K562 (cell line): ENCODE data around the gene GUF1. TPM values are rescaled to one million over a fixed set of nuclear protein-coding genes. Genes with fewer than 3 reads are reported as not detected.

Source experiments
- ATAC-seq: fragments of 200-7000 bp; cut with Tn5 transposase; 3 replicates; pipeline ENCODE4 v1.9.1; 2020; ENCODE audit warnings: moderate library complexity
- BruUV-seq: library from RNA; stranded (reverse); fragments of 400-500 nt; replicated peaks from 2 replicates; lab custom pipeline; 2021; lab: Mats Ljungman, UMichigan
- CTCF ChIA-PET: fragments of 300-600 bp; formaldehyde crosslinking; extraction: SDS; loops from one replicate; lab custom pipeline; 2021; ENCODE audit warnings: low intra/inter-chr PET ratio; lab: Yijun Ruan, JAX
- POLR2A ChIA-PET: fragments of 300-600, 350-650 bp; sonication (Branson Sonifier 250); formaldehyde crosslinking; extraction: SDS; loops from one replicate; lab custom pipeline; 2021; ENCODE audit warnings: antibody characterized with exemption, inconsistent platforms; lab: Yijun Ruan, JAX
- DNase-seq, 4 experiments: peaks; one replicate each; pipeline versions ENCODE4 v3.0.0 to v3.0.0-alpha.2; 2011 to 2018; ENCODE audit warnings: low spot score in 3 of 4, mixed read lengths in 3 of 4; ENCODE audit errors: extremely low read depth in 1 of 4
- FAIRE-seq: peaks from 2 replicates; lab custom pipeline; 2011; peaks lifted over from hg19 to GRCh38; lab: Jason Lieb, UNC
- H2AFZ ChIP-seq: 2 replicates; pipeline ENCODE4 v1.6.0; 2011; ENCODE audit warnings: low read depth, low read length, control low read depth, inconsistent platforms
- H3K27ac ChIP-seq: fragments of 200-600 bp; 3 replicates; pipeline ENCODE4 v1.8.0; 2011; ENCODE audit warnings: low read depth, mild to moderate bottlenecking, control low read depth, inconsistent platforms, low read length, moderate library complexity, mixed read lengths; ENCODE audit errors: extremely low read depth
- H3K27me3 ChIP-seq, 2 experiments: fragments of 300-600 bp in 1 of 2; 2 replicates in 1 of 2; 3 replicates in 1 of 2; pipeline versions ENCODE4 v1.6.0 to v1.8.0; 2011; ENCODE audit warnings: inconsistent platforms in 2 of 2, low read length in 2 of 2, mild to moderate bottlenecking in 1 of 2, mixed read lengths in 1 of 2, moderate library complexity in 1 of 2; ENCODE audit not compliant: control insufficient read depth in 2 of 2, insufficient read depth in 2 of 2
- H3K36me3 ChIP-seq: fragments of 300-600 bp; 3 replicates; pipeline ENCODE4 v1.8.0; 2011; ENCODE audit warnings: mild to moderate bottlenecking, low read length, inconsistent platforms; ENCODE audit not compliant: control insufficient read depth, insufficient read depth
- H3K4me1 ChIP-seq, 2 experiments: fragments of 200-600 bp in 1 of 2; replicated peaks in 1 of 2; 2 replicates in 1 of 2; 3 replicates in 1 of 2; pipeline versions ENCODE4 v1.5.1 to v1.8.0; 2011; ENCODE audit warnings: inconsistent platforms in 2 of 2, low read length in 2 of 2, mild to moderate bottlenecking in 1 of 2, mixed read lengths in 1 of 2, moderate library complexity in 1 of 2; ENCODE audit not compliant: control insufficient read depth in 2 of 2, insufficient read depth in 2 of 2
- H3K4me2 ChIP-seq: 2 replicates; pipeline ENCODE4 v1.6.1; 2011; ENCODE audit warnings: low read length, control low read depth, inconsistent platforms, mixed read lengths; ENCODE audit not compliant: insufficient read depth
- H3K4me3 ChIP-seq: fragments of 200-600 bp; sonication (generic), shearing (Covaris generic); 2 replicates; pipeline ENCODE4 v1.5.1; 2016; ENCODE audit warnings: control low read depth, inconsistent platforms
- H3K79me2 ChIP-seq: fragments of 200-600 bp; 3 replicates; pipeline ENCODE4 v1.8.0; 2011; ENCODE audit warnings: low read length, inconsistent platforms; ENCODE audit not compliant: control insufficient read depth, insufficient read depth
- H3K9ac ChIP-seq, 2 experiments: 2 replicates each; pipeline versions ENCODE4 v1.6.0 to v1.6.1; 2011; ENCODE audit warnings: low read depth in 2 of 2, low read length in 2 of 2, control low read depth in 1 of 2, inconsistent platforms in 1 of 2, mild to moderate bottlenecking in 1 of 2, mixed read lengths in 1 of 2; ENCODE audit not compliant: insufficient read depth in 1 of 2
- H3K9me1 ChIP-seq: one replicate; pipeline ENCODE4 v1.6.0; 2011; ENCODE audit warnings: inconsistent platforms, mild to moderate bottlenecking, low read length, moderate library complexity; ENCODE audit not compliant: control insufficient read depth, insufficient read depth
- H3K9me3 ChIP-seq: replicated peaks from 2 replicates; pipeline ENCODE4 v1.5.1; 2011; ENCODE audit warnings: low read depth, low read length, inconsistent platforms; ENCODE audit not compliant: control insufficient read depth, insufficient read depth
- H4K20me1 ChIP-seq: replicated peaks from 2 replicates; pipeline ENCODE4 v1.6.1; 2011; ENCODE audit warnings: low read length, inconsistent platforms, mixed read lengths; ENCODE audit not compliant: control insufficient read depth, insufficient read depth
- CBFA2T3 ChIP-seq: fragments of 450-650 bp; IDR thresholded peaks from 2 replicates; pipeline ENCODE4 v1.6.1; 2017
- CREBBP ChIP-seq: IDR thresholded peaks from one replicate; pipeline ENCODE4 v1.6.1; 2012; ENCODE audit warnings: low read depth, mild to moderate bottlenecking, control low read depth, inconsistent platforms, low read length
- EHMT2 ChIP-seq: fragments of 450-650 bp; IDR thresholded peaks from 2 replicates; pipeline ENCODE4 v1.6.1; 2018; ENCODE audit warnings: antibody characterized with exemption
- EP300 ChIP-seq: IDR thresholded peaks from 2 replicates; pipeline ENCODE4 v1.6.1; 2012; ENCODE audit warnings: low read length, improper control_type of control experiment
- ETV1 ChIP-seq: fragments of 450-650 bp; conservative IDR thresholded peaks from 2 replicates; pipeline ENCODE4 v1.6.1; 2016; ENCODE audit warnings: missing genetic modification characterization, control low read depth, low read depth, missing compliant biosample characterization
- ETV5 ChIP-seq: sonication (generic); formaldehyde crosslinking; IDR thresholded peaks from 2 replicates; pipeline ENCODE4 v1.4.0; 2020; ENCODE audit warnings: low read depth, mild to moderate bottlenecking, missing genetic modification reagents
- NCOA4 ChIP-seq: fragments of 450-650 bp; IDR thresholded peaks from 2 replicates; pipeline ENCODE4 v1.6.1; 2018; ENCODE audit warnings: mild to moderate bottlenecking; ENCODE audit not compliant: partially characterized antibody
- SAFB ChIP-seq: fragments of 200-400 bp; formaldehyde crosslinking; IDR thresholded peaks from 2 replicates; pipeline ENCODE4 v1.6.1; 2017; ENCODE audit warnings: low read depth, low read length, borderline replicate concordance
- TSC22D4 ChIP-seq: fragments of 450-650 bp; IDR thresholded peaks from 2 replicates; pipeline ENCODE4 v1.6.1; 2016; ENCODE audit warnings: missing genetic modification characterization, missing biosample characterization, control low read depth
- ZNF24 ChIP-seq: fragments of 450-650 bp; IDR thresholded peaks from 2 replicates; pipeline ENCODE4 v1.6.1; 2016
- ZNF408 ChIP-seq: fragments of 250-450 bp; sonication (Bioruptor Pico); IDR thresholded peaks from 2 replicates; pipeline ENCODE4 v1.4.0; 2020; ENCODE audit warnings: low read depth, mild to moderate bottlenecking, moderate library complexity
- ZNF778 ChIP-seq: fragments of 450-650 bp; formaldehyde crosslinking; IDR thresholded peaks from 2 replicates; pipeline ENCODE4 v1.4.0; 2020; ENCODE audit warnings: mild to moderate bottlenecking, moderate library complexity
- WGBS: fragments of 100-300 bp; shearing (Covaris generic); methylation state at CpG from one replicate; pipeline ENCODE4 v1.1.6; 2016; ENCODE audit warnings: low coverage, mixed read lengths; ENCODE audit not compliant: insufficient coverage; ENCODE audit errors: missing lambda C conversion rate; 5-methylcytosine and 5-hydroxymethylcytosine counted together
- in situ Hi-C: fragments of 300-500 bp; cut with MboI; formaldehyde crosslinking; loops from 4 replicates; pipeline ENCODE4 v1.15.0; 2018; ENCODE audit warnings: inconsistent platforms, mixed read lengths
- intact Hi-C: fragments of 100-400 bp; cut with micrococcal nuclease; formaldehyde crosslinking; loops from 2 replicates; pipeline ENCODE4 v1.14.2; 2022
- polyA plus RNA-seq, 8 experiments: library from polyadenylated mRNA; depleted of rRNA in 4 of 8; stranded (reverse) in 5 of 8; unstranded in 3 of 8; fragments of >200 nt; fragmentation: Nextera tagmentation in 2 of 8; fragmentation: Illumina TruSeq in 1 of 8; extraction: Ambion mirVana in 2 of 8; extraction: Trizol in 1 of 8; gene quantifications; 2 replicates each; pipeline versions ENCODE4 v1.2.1 to v1.2.3, GENCODE V29; 2011 to 2014; ENCODE audit warnings: inconsistent platforms in 1 of 8, missing spikeins in 1 of 8
- total RNA-seq, 7 experiments: library from RNA; depleted of rRNA in 6 of 7; stranded (reverse); fragments of >200 nt in 6 of 7; fragmentation: Illumina TruSeq in 2 of 7; extraction: Trizol in 2 of 7; gene quantifications; 2 replicates each; pipeline versions ENCODE4 v1.2.1 to v1.2.3, GENCODE V29; 2011 to 2021; ENCODE audit warnings: low replicate concordance in 1 of 7
- TF ChIP-seq, protein P1 (sequence below): sonication (generic); formaldehyde crosslinking; IDR thresholded peaks from 2 replicates; pipeline ENCODE4 v1.8.0; 2022; ENCODE audit warnings: missing genetic modification reagents, mild to moderate bottlenecking, borderline replicate concordance
- TF ChIP-seq, protein P2 (sequence below): sonication (generic); IDR thresholded peaks from 2 replicates; pipeline ENCODE4 v1.6.1; 2016

GUF1 gene
- total and polyA plus RNA-seq, 9 of the 15 experiments (the other 6 are each of a cell fraction or from before 2014, with no cell fraction given), result 8.1 to 47.5 (median 25.0) TPM

GRCh38 chr4:44675366-44675765, 2.9 kb upstream of the GUF1 start:
- 13% methylated on average over 5 of the region's 5 CpGs for WGBS
- Histone ChIP-seq H3K9me3 (no peaks in the 10 kb centered on the region), H3K9ac (0 out of 4 replicates have a peak overlapping the region, but pooled peaks of 1 of the 2 experiments have one; percentile 9), H3K27me3 (no peaks in the 10 kb centered on the region), H4K20me1 (no peaks in the 10 kb centered on the region), H3K27ac (peak overlapping the region; percentile 57), H3K4me3 (no peak overlapping the region), H3K79me2 (peaks cover 30% of the 10 kb centered on the region), H3K36me3 (no peaks in the 10 kb centered on the region), H3K9me1 (no peaks in the 10 kb centered on the region), H2AFZ (peak overlapping the region; percentile 94), H3K4me2 (peak overlapping the region; percentile 42; the same call in 1 of the 2 replicates), H3K4me1 (peaks cover 0 to 13% of the 10 kb centered on the region in 2 experiments; a peak in 2 of 5 replicates)
- no peak for TF ChIP-seq ZNF408 (CRISPR knock-in tag)
- TF ChIP-seq, protein P1, sequence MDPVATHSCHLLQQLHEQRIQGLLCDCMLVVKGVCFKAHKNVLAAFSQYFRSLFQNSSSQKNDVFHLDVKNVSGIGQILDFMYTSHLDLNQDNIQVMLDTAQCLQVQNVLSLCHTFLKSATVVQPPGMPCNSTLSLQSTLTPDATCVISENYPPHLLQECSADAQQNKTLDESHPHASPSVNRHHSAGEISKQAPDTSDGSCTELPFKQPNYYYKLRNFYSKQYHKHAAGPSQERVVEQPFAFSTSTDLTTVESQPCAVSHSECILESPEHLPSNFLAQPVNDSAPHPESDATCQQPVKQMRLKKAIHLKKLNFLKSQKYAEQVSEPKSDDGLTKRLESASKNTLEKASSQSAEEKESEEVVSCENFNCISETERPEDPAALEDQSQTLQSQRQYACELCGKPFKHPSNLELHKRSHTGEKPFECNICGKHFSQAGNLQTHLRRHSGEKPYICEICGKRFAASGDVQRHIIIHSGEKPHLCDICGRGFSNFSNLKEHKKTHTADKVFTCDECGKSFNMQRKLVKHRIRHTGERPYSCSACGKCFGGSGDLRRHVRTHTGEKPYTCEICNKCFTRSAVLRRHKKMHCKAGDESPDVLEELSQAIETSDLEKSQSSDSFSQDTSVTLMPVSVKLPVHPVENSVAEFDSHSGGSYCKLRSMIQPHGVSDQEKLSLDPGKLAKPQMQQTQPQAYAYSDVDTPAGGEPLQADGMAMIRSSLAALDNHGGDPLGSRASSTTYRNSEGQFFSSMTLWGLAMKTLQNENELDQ, result no peak
- no peak for TF ChIP-seq ETV5 (CRISPR knock-in tag)
- no peak for TF ChIP-seq EP300
- no peak for TF ChIP-seq ZNF778
- TF ChIP-seq ZNF24, result no peak
- TF ChIP-seq, protein P2, sequence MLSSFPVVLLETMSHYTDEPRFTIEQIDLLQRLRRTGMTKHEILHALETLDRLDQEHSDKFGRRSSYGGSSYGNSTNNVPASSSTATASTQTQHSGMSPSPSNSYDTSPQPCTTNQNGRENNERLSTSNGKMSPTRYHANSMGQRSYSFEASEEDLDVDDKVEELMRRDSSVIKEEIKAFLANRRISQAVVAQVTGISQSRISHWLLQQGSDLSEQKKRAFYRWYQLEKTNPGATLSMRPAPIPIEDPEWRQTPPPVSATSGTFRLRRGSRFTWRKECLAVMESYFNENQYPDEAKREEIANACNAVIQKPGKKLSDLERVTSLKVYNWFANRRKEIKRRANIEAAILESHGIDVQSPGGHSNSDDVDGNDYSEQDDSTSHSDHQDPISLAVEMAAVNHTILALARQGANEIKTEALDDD, result no peak
- no peak for TF ChIP-seq ETV1 (tag)
- no peak for TF ChIP-seq CBFA2T3
- TF ChIP-seq EHMT2, result no peak
- no peak for TF ChIP-seq NCOA4
- TF ChIP-seq SAFB, result no peak
- no peak for TF ChIP-seq TSC22D4
- TF ChIP-seq CREBBP, result no peak
- BruUV-seq, result no TSS peak
- FAIRE-seq (no peak), ATAC-seq (no peak), DNase-seq (peak in 2 of 4 experiments; percentile 10 to 36)
- in situ Hi-C loops, result no loop called here
- POLR2A ChIA-PET, result interaction anchor here (1.4 kb wide), 1 partner anchor 9 kb away, joined by 5 read pairs; no protein-coding TSS in a partner anchor
- intact Hi-C loops, result no loop called here
- CTCF ChIA-PET, result no interaction called here
